GM18873 (cell line): Measurements from ENCODE around the gene CHD1.
"Not testable (repeated sequence)": the region's sequence is repeated elsewhere in the genome, so short reads cannot be mapped to it uniquely, and the experiment has no call there.

Experiments used
- ATAC-seq: cut with Tn5 transposase; IDR thresholded peaks from one replicate; pipeline ENCODE4 v1.9.1; 2021; ENCODE audit warnings: mild to moderate bottlenecking, moderate library complexity, moderate number of reproducible peaks; ENCODE audit not compliant: unreplicated experiment, low FRiP score

CHD1 gene

DNA sequence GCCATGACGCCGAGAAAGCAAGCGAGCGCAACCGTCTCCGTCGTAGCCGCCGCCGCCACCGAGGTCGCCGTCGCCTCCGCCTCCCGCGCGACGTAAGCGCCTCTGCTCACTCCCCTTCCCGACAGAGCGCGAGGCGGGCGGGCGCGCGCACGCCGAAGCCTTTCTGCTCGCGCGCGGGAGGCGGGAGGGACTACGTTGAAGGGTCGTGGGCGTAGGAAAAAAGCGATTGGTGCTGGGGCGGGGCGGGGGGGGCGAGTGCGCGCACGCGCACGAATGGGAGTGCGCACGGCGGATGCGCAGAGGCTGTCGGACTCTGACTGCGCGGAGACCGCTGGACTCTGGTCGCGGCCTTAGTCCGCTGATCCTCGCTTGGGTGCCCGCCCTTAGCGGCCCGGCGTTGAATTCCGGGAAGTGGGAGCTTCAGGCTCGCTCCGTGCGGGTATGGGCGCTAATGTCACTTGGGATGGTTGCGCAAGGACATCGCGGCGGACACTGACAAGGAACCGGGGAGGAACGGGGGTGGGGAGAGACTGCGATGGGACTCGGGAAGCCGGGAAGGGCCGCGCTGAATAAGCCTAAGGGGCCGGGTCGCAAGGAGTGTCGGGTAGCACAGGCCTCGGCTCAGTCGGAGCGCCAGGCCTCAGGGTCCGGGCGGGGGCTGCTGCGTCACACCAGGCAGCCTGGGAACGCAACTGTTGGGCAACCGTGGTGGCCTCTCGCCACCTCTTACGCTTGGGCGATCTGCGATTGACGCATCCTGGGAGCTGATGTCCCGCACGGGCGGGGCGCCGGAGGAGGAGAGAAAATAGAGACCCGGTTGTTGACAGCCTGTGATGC is at the start of gene CHD1:
TSS of gene CHD1 (minus strand) at position 135 of the 837 bp plus-strand sequence. CDS start 2,621 bp downstream, outside the sequence.
- peak; percentile 34 for ATAC-seq

DNA sequence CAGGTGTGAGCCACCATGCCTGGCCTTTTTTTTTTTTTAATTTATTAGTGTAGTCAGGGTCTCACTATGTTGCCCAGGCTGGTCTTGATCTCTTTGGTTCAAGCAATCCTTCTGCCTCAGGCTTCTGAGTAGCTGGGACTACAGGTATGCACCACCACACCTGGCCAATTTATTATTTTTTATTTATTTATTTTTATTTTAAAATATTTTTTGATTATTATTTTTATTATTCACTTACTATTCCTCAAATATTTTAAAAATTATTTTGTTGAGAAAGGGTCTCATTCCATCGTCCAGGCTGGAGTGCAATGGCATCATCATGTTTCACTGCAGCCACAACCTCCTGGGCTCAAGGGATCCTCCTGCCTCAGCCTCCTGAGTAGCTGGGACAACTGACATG is 49.7 kb upstream of the CHD1 start:
- no peak for ATAC-seq

- no peak for ATAC-seq
These were observed 48.9 kb upstream of the CHD1 start for GRCh38 chr5:98977723-98978122.

DNA sequence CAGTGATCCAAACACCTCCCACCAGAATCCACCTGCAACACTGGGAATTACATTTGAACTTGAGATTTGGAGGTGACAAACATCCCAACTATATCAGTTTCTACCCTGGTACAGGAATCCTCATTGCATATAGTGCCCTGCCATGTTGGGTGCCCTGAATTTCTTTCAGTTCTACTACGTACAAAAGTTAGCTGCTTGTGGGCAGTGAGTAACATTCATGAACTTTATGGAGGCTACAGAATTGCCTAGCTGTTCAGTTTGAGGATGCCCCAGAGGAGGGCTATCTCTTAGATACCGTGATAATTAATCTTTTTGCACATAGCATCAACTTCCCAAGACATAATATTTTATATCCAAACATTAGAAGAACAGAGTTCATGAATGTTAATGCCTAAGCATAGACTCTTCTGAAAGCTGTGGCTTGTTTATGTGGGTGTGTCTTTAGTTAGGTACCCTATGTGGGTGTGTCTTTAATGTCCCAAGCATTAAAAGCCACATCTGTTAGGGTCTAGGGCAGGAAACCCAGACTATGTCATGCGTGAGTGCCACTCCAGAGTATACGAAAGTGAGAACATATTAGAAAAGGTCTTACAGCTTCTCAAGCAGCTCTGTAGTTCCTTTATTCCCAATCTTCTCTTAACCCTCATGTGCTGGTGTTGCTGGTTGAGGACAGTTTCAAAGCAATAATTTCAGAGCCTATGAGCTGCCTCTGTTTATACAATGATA is 47.0 kb upstream of the CHD1 start:
- peak; percentile 69 for ATAC-seq

DNA sequence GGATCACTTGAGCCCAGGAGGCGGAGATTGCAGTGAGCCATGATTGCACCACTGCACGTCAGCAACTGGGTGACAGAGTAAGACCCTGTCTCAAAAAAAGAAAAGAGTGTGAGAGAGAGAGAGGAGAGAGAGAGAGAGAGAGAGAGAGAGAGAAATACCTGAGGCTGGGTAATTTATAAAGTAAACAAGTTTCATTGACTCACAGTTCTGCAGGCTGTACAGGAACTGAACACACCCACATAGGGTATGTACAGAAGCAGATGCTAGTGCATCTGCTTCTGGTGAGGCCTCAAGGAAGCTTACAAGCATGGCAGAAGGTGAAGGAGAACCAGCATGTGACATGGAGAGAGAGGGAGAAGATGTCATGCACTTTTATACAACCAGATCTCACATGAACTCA is 46.4 kb upstream of the CHD1 start:
- ATAC-seq: no peak

DNA sequence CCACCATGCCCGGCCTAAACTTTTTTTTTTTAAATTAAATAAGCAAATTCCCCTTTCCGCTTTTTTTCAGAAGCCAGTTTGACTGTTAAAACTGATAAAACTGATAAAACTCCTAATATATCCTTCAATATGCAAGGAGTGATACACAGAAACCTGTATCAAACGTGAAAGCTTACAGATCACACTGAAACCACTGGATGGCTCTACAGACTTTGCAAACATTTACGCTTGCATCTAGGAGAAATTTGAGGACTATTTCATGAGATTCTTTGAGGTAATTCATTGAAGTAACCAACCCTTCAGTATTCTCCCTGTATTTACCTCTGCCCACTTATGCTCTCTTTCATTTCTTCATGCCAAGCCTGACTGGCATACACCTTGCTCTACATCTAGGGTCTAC is 40.6 kb upstream of the CHD1 start:
- no peak for ATAC-seq

DNA sequence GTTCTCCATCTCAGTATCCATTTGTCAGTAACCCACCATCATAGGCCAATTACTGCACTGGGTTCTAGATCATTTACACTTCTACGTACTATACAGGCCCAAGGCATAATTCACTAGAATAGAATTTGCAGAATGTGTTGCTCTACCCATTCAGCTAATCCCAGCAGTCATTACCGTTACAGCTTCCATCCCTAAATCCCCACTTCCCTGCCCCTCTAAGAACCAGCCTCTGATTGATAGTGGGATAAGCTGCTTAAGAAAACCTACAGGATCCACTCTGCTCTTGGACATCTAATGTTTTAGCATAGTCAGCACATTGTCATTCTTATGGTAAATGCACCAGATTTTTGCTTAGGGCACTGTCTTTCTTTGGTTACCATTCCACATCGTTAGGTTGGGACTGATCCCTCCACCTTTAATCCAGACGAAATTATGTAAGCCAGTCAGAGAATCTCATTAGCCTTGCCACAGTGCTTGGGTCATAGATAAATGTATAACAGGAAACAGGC is 39.3 kb upstream of the CHD1 start:
- no peak for ATAC-seq

DNA sequence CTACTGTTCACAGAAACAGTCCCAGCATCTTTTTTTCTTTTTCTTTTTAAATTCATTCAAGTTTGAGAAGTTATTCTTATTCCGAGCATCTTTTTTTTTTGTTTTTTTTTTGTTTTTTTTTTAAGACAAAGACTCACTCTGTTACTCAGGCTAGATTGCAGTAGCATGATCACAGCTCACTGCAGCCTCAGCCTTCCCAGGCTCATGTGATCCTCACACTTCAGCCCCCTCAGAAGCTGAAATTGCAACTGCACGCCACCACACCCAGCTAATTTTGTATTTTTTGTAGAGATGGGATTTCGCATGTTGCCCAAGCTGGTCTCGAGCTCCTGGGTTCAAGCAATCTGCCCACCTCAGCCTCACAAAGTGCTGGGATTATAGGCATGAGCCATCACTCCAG is 36.4 kb upstream of the CHD1 start:
- no peak for ATAC-seq

GRCh38 chr5:98964621-98965020 is 35.8 kb upstream of the CHD1 start:
- ATAC-seq: no peak

DNA sequence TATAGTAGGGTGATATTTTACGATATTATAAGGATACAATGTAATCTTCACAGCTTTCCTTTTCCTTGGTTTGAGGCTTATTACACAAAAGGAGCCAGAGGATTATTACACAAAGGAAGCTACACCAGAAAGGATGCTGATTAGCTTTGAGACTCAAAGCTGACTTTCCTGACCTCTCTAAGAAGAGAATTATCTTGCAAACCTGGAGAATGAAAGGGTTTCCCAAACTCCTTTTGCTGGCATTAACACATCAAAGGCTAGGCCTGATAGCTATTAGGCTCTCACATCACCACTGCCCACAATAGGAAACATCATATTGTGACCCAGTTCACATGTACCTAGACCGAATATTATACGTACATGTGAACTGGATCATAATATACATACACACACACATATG is 34.2 kb upstream of the CHD1 start:
- ATAC-seq: no peak

DNA sequence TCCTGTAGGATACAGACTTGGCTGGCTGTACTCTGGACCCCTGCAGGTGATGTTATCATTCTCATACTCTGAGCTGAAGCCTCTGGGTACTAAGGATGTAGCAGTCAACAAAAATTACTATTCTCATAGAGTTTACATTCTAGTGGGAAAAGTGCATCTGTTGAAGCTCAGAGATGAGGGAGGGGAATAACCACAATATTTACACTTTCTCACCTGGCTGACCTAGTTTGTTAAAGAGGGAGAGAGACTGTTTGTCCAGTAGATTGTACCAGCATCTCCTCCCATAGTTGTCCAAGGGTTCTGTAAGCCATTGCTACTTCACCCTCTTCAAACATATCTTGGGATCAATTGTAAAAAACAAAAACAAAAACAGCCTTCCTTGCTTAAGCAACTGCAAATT is 33.8 kb upstream of the CHD1 start:
- ATAC-seq: no peak

GRCh38 chr5:98961665-98962344 is 33.0 kb upstream of the CHD1 start:
- ATAC-seq: no peak

- ATAC-seq: no peak
These were observed 28.5 kb upstream of the CHD1 start for GRCh38 chr5:98957307-98957706.

DNA sequence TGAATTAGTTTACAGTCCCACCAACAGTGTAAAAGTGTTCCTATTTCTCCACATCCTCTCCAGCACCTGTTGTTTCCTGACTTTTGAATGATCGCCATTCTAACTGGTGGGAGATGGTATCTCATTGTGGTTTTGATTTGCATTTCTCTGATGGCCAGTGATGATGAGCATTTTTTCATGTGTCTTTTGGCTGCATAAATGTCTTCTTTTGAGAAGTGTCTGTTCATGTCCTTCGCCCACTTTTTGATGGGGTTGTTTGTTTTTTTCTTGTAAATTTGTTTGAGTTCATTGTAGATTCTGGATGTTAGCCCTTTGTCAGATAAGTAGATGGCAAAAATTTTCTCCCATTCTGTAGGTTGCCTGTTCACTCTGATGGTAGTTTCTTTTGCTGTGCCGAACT is 27.1 kb upstream of the CHD1 start:
- not testable (repeated sequence) for ATAC-seq

DNA sequence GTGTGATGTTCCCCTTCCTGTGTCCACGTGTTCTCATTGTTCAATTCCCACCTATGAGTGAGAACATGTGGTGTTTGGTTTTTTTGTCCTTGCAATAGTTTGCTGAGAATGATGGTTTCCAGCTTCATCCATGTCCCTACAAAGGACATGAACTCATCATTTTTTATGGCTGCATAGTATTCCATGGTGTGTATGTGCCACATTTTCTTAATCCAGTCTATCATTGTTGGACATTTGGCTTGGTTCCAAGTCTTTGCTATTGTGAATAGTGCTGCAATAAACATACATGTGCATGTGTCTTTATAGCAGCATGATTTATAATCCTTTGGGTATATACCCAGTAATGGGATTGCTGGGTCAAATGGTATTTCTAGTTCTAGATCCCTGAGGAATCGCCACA is 26.7 kb upstream of the CHD1 start:
- ATAC-seq: not testable (repeated sequence)

DNA sequence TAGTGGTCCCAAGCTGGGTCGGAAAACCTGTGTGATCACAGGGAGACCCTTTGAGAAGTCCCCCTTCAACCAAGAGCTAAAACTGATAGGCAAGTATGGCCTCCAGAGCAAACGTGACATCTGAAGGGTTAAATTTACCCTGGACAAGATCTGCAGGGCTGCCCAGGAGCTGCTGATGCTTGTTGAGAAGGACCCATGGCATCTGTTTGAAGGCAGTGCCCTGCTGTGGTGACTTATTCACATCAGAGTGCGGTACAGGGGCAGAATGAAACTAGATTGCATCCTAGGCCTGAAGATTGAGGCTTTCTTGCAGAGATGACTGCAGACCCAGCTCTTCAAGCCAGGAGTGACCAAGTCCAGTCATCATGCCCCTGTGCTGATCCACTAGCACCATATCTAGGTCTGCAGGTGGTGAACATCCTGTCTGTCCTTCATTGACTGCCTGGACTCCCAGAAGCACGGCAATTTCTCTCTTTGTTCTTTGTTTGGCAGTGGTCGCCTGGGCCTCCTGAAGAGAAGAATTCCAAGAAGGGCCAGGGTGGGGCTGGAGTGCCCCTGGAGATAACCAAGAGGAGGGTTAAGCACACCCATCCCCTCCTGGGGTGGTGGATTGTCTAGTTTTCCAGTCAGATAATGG is 25.7 kb upstream of the CHD1 start:
- ATAC-seq: no peak

GRCh38 chr5:98942847-98943246 is 14.0 kb upstream of the CHD1 start:
- ATAC-seq: no peak

DNA sequence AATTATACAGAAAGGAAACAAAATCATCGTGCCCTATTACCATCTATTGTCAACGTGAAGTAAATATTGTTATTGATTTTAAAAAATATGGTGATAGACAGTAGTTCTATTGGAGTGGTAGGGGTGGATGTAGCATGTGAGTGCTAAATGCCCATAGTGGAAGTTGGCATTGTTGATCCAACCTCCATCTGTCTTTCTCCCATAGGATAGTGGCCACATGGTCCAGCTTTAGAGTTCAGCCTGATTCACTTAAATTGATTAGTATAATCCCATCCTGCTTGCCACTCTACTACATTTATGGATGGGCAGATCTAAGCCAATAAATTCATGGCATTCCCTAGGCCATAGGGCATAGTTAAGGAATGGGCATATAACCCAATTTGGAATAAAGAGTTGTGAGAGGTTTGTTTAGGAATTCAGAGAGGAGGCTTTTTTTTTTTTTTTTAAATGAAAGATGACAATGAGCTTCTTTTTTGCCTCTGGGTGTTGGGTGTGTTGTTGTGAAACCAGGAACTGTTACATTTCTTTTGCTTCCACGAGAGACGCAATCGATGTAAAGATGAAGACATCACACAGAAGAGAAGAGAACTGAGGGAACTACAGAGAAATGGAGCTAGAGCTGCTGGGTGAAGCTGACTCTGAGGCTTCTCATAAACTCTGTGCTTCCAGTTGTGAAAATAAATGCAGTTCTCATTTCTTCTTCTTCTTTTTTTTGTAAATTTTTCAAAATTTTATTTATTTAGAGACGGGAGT is 12.5 kb upstream of the CHD1 start:
- ATAC-seq: no peak

DNA sequence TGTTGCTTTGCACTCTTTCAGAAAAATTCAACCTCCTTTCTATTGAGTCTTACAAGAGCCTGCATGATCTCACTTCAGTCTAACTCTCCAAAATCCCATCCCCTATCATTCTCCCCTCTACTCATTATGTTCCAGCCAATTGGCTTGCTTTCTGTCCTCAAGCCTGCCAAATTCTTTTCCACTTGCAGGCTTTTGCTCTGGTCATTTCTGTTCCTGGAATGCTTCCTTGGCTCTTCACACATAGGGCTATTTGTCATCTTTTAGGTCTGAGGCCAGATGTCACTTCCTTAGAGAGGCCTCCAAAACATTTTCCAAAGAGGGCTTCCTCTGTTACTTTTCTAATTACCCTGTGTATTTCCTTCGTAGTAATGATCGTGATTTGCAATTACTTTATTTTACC is 11.8 kb upstream of the CHD1 start:
- no peak for ATAC-seq

DNA sequence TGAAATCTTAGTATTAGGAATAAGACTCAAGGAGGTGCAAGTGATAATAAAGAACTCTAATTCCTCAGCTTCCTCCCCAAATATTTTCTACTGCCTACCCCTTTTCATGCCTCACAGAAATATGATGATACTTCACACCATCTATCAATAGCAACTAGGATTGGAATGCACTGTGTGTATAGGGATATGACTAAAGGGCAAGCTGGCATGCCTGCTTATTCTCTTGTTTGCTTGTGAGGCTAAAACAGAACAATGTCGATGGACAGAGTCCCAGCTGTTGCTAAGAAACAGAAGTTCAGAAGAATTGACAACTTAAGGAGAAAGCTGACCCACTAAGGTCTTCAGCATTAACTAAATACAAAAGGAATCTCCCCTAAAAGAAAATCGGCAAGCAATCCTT is 9.7 kb upstream of the CHD1 start:
- ATAC-seq: no peak
